Keratinocyte (primary cell): ENCODE results near the gene GPSM1. TPM values are rescaled to one million over a fixed set of nuclear protein-coding genes. Genes with fewer than 3 reads are reported as not detected.

ENCODE experiments used
- DNase-seq: peaks from one replicate; pipeline ENCODE4 v3.0.0-alpha.2; 2011; ENCODE audit warnings: low read depth, missing footprints, low spot score
- FAIRE-seq: peaks from 2 replicates; lab custom pipeline; 2011; peaks lifted over from hg19 to GRCh38; lab: Jason Lieb, UNC
- H2AFZ ChIP-seq: 2 replicates; pipeline ENCODE4 v1.6.0; 2012; ENCODE audit warnings: low read length, control low read depth, inconsistent platforms; ENCODE audit not compliant: control insufficient read depth
- H3K27ac ChIP-seq: 2 replicates; pipeline ENCODE4 v1.5.1; 2011; ENCODE audit warnings: low read length; ENCODE audit not compliant: control insufficient read depth, insufficient read depth
- H3K27me3 ChIP-seq: 3 replicates; pipeline ENCODE4 v1.6.0; 2011; ENCODE audit warnings: low read length; ENCODE audit not compliant: control insufficient read depth, insufficient read depth; ENCODE audit errors: extremely low read depth
- H3K36me3 ChIP-seq, 2 experiments: 2 replicates in 1 of 2; 3 replicates in 1 of 2; pipeline ENCODE4 v1.5.1; 2011; ENCODE audit warnings: low read length in 2 of 2, mild to moderate bottlenecking in 1 of 2; ENCODE audit not compliant: control insufficient read depth in 2 of 2, insufficient read depth in 2 of 2; ENCODE audit errors: extremely low read depth in 1 of 2
- H3K4me1 ChIP-seq: 3 replicates; pipeline ENCODE4 v1.5.1; 2011; ENCODE audit warnings: low read length; ENCODE audit not compliant: control insufficient read depth, insufficient read depth; ENCODE audit errors: extremely low read depth
- H3K4me2 ChIP-seq: 3 replicates; pipeline ENCODE4 v1.6.0; 2011; ENCODE audit warnings: low read depth, low read length; ENCODE audit not compliant: control insufficient read depth, insufficient read depth; ENCODE audit errors: extremely low read depth
- H3K4me3 ChIP-seq, 3 experiments: fragments of 200-600 bp in 1 of 3; sonication (generic) in 1 of 3; 2 replicates in 2 of 3; 3 replicates in 1 of 3; pipeline ENCODE4 v1.5.1; 2011 to 2016; ENCODE audit warnings: low read length in 3 of 3, mild to moderate bottlenecking in 3 of 3, control low read depth in 2 of 3, inconsistent platforms in 1 of 3, low read depth in 1 of 3, mixed read lengths in 1 of 3, mixed run types in 1 of 3, moderate library complexity in 1 of 3; ENCODE audit not compliant: control insufficient read depth in 2 of 3, insufficient read depth in 2 of 3; ENCODE audit errors: extremely low read depth in 1 of 3
- H3K79me2 ChIP-seq: 2 replicates; pipeline ENCODE4 v1.6.0; 2012; ENCODE audit warnings: low read length; ENCODE audit not compliant: control insufficient read depth, insufficient read depth
- H3K9ac ChIP-seq: 3 replicates; pipeline ENCODE4 v1.6.0; 2011; ENCODE audit warnings: low read length; ENCODE audit not compliant: control insufficient read depth, insufficient read depth; ENCODE audit errors: extremely low read depth
- H3K9me1 ChIP-seq: 3 replicates; pipeline ENCODE4 v1.6.0; 2011; ENCODE audit warnings: low read length; ENCODE audit not compliant: control insufficient read depth, insufficient read depth; ENCODE audit errors: extremely low read depth
- H3K9me3 ChIP-seq: 2 replicates; pipeline ENCODE4 v1.5.1; 2012; ENCODE audit warnings: low read depth, low read length; ENCODE audit not compliant: control insufficient read depth
- H4K20me1 ChIP-seq: 3 replicates; pipeline ENCODE4 v1.6.0; 2011; ENCODE audit warnings: low read length; ENCODE audit not compliant: control insufficient read depth, insufficient read depth; ENCODE audit errors: extremely low read depth
- CTCF ChIP-seq, 3 experiments: IDR thresholded peaks in 1 of 3; conservative IDR thresholded peaks in 1 of 3; optimal IDR thresholded peaks in 1 of 3; 2 replicates in 2 of 3; 3 replicates in 1 of 3; pipeline versions ENCODE3 to v1.5.1; 2011; ENCODE audit warnings: low read length in 3 of 3, mild to moderate bottlenecking in 3 of 3, moderate library complexity in 2 of 3, control low read depth in 1 of 3, inconsistent platforms in 1 of 3; ENCODE audit not compliant: insufficient read depth in 2 of 3; ENCODE audit errors: extremely low read depth in 1 of 3
- EZH2 ChIP-seq: IDR thresholded peaks from one replicate; pipeline ENCODE4 v1.6.1; 2012; ENCODE audit warnings: inconsistent platforms, mild to moderate bottlenecking, low read length, moderate library complexity
- dilution Hi-C: fragments of 300-500 bp; cut with MboI; formaldehyde crosslinking; loops from one replicate; pipeline ENCODE4 v1.7.0; 2020; ENCODE audit warnings: low sequenced_read_pairs; ENCODE audit not compliant: extremely low pct_ligation_motif_present
- polyA plus RNA-seq, 5 experiments: library from polyadenylated mRNA; depleted of rRNA in 3 of 5; stranded (reverse) in 3 of 5; stranded (forward) in 1 of 5; unstranded in 1 of 5; fragments of >200 nt; gene quantifications; 1 replicate in 1 of 5; 2 replicates in 3 of 5; 3 replicates in 1 of 5; pipeline versions ENCODE4 v1.2.1 to v1.2.3, GENCODE V29; 2011 to 2012; ENCODE audit warnings: missing spikeins in 2 of 5, low read depth in 1 of 5, low replicate concordance in 1 of 5

GPSM1 gene
- polyA plus RNA-seq, 1 donor (not counting 4 experiments of a cell fraction or from before 2014, with no cell fraction given) = 2.5 TPM

- H3K4me2 ChIP-seq = no peak overlapping the region
- H3K9me1 ChIP-seq = no peaks in the 10 kb centered on the region
- no peak overlapping the region for H3K27ac ChIP-seq
- H3K36me3 ChIP-seq = peaks cover 25 to 42% of the 10 kb centered on the region in 2 experiments
- DNase-seq (no peak), FAIRE-seq (no peak)
- H3K9ac ChIP-seq = no peak overlapping the region
- no peak overlapping the region for H3K4me3 ChIP-seq
- H3K4me1 ChIP-seq = no peaks in the 10 kb centered on the region
- H2AFZ ChIP-seq = no peak overlapping the region
- dilution Hi-C loops = no loop called here
- peaks cover 2% of the 10 kb centered on the region for H4K20me1 ChIP-seq
- H3K9me3 ChIP-seq = no peaks in the 10 kb centered on the region
- H3K79me2 ChIP-seq = no peaks in the 10 kb centered on the region
- TF ChIP-seq EZH2 = no peak
- no peak for TF ChIP-seq CTCF (optimal IDR thresholded peaks at IDR 0.05 in 1 of 3, IDR thresholded peaks at IDR 0.05 in 1 of 3, conservative IDR thresholded peaks at IDR 0.05 in 1 of 3; ENCODE audit: extremely low read depth in 1 of 3, insufficient read depth in 2 of 3, low read length in 3 of 3)
- H3K27me3 ChIP-seq = no peaks in the 10 kb centered on the region
Observed at GRCh38 chr9:136381311-136381710, 54.0 kb downstream of the GPSM1 start.

GRCh38 chr9:136381966-136382513 lies 54.7 kb downstream of the GPSM1 start:
- dilution Hi-C loops = no loop called here
- TF ChIP-seq CTCF (optimal IDR thresholded peaks at IDR 0.05 in 1 of 3, IDR thresholded peaks at IDR 0.05 in 1 of 3, conservative IDR thresholded peaks at IDR 0.05 in 1 of 3; ENCODE audit: extremely low read depth in 1 of 3, insufficient read depth in 2 of 3, low read length in 3 of 3) = no peak
- TF ChIP-seq EZH2 = no peak
- peaks cover 28 to 42% of the 10 kb centered on the region in 2 experiments for H3K36me3 ChIP-seq
- H3K27me3 ChIP-seq = no peaks in the 10 kb centered on the region
- H3K9ac ChIP-seq = no peak overlapping the region
- no peaks in the 10 kb centered on the region for H3K4me1 ChIP-seq
- H3K27ac ChIP-seq = no peak overlapping the region
- FAIRE-seq (no peak), DNase-seq (no peak)
- H3K4me2 ChIP-seq = no peak overlapping the region
- H3K9me1 ChIP-seq = no peaks in the 10 kb centered on the region
- no peaks in the 10 kb centered on the region for H3K9me3 ChIP-seq
- H2AFZ ChIP-seq = no peak overlapping the region
- H3K79me2 ChIP-seq = no peaks in the 10 kb centered on the region
- no peak overlapping the region for H3K4me3 ChIP-seq
- H4K20me1 ChIP-seq = peaks cover under 1% of the 10 kb centered on the region
